ENCODE measurements around the gene TIMM29.

DNA sequence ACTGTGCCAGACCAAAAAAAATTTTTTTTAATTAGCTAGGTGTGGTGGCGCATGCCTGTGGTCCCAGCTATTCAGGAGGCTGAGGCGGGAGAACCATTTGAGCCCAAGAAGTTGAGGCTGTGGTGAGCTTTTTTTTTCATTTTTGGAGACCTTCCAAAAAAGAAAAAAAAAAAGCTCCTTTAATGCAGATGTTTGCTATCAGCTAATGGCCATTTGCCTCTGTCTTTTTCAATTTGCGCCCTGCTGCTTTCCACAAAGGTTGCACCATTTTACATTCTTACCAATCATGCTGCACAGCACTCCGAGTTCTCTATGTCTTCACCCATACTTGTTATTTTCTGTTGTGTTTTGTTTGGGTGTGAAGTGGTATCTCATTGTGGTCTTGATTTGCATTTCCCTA lies 16.7 kb downstream of the TIMM29 start:
- TF ChIP-seq, protein P1, sequence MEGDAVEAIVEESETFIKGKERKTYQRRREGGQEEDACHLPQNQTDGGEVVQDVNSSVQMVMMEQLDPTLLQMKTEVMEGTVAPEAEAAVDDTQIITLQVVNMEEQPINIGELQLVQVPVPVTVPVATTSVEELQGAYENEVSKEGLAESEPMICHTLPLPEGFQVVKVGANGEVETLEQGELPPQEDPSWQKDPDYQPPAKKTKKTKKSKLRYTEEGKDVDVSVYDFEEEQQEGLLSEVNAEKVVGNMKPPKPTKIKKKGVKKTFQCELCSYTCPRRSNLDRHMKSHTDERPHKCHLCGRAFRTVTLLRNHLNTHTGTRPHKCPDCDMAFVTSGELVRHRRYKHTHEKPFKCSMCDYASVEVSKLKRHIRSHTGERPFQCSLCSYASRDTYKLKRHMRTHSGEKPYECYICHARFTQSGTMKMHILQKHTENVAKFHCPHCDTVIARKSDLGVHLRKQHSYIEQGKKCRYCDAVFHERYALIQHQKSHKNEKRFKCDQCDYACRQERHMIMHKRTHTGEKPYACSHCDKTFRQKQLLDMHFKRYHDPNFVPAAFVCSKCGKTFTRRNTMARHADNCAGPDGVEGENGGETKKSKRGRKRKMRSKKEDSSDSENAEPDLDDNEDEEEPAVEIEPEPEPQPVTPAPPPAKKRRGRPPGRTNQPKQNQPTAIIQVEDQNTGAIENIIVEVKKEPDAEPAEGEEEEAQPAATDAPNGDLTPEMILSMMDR (IDR thresholded peaks at IDR 0.05) = no peak
- no peak for TF ChIP-seq POLR2A (IDR thresholded peaks at IDR 0.05)

Data from testis (tissue), 2 donors.